Keratinocyte (primary cell): ENCODE results near the gene LNPEP.

Source experiments
- EZH2 ChIP-seq: IDR thresholded peaks from one replicate; pipeline ENCODE4 v1.6.1; 2012; ENCODE audit warnings: inconsistent platforms, mild to moderate bottlenecking, low read length, moderate library complexity
- TF ChIP-seq, protein P1 (sequence below), 3 experiments: IDR thresholded peaks in 1 of 3; conservative IDR thresholded peaks in 1 of 3; optimal IDR thresholded peaks in 1 of 3; 2 replicates in 2 of 3; 3 replicates in 1 of 3; pipeline versions ENCODE3 to v1.5.1; 2011; ENCODE audit warnings: low read length in 3 of 3, mild to moderate bottlenecking in 3 of 3, moderate library complexity in 2 of 3, control low read depth in 1 of 3, inconsistent platforms in 1 of 3; ENCODE audit not compliant: insufficient read depth in 2 of 3; ENCODE audit errors: extremely low read depth in 1 of 3

DNA sequence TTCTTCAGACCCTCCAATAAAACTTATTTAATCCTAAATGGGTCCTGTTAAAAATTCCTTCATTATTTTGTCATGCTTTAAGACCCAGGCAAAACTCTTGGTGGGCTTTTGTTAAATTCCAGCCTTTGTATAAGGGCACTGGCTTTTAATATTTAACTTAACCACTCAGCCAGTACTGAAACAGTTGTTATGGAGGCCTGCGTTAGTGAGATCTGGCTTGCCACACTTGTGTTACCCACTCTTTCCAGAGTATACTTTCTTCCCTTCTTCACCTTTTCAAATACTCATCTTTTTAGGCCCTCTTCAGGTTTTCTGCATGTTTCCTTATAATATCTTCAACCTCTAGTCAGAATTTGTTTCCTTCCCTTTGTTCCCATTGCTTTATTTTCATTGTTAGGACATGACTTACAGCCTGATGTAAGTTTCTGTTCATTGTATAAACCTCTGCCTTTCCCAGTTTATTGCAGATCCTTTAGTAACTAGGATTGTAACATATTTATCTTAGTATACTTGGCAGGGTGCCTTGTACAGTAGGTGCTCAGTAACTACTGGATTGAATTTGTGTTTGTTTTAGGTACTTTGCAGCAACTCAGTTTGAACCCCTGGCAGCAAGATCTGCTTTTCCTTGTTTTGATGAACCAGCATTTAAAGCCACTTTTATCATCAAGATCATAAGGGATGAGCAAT is 48.8 kb downstream of the LNPEP start:
- TF ChIP-seq, protein P1, sequence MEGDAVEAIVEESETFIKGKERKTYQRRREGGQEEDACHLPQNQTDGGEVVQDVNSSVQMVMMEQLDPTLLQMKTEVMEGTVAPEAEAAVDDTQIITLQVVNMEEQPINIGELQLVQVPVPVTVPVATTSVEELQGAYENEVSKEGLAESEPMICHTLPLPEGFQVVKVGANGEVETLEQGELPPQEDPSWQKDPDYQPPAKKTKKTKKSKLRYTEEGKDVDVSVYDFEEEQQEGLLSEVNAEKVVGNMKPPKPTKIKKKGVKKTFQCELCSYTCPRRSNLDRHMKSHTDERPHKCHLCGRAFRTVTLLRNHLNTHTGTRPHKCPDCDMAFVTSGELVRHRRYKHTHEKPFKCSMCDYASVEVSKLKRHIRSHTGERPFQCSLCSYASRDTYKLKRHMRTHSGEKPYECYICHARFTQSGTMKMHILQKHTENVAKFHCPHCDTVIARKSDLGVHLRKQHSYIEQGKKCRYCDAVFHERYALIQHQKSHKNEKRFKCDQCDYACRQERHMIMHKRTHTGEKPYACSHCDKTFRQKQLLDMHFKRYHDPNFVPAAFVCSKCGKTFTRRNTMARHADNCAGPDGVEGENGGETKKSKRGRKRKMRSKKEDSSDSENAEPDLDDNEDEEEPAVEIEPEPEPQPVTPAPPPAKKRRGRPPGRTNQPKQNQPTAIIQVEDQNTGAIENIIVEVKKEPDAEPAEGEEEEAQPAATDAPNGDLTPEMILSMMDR (optimal IDR thresholded peaks at IDR 0.05 in 1 of 3, IDR thresholded peaks at IDR 0.05 in 1 of 3, conservative IDR thresholded peaks at IDR 0.05 in 1 of 3; ENCODE audit: extremely low read depth in 1 of 3, insufficient read depth in 2 of 3, low read length in 3 of 3) = no peak
- TF ChIP-seq EZH2 = no peak
